ENCODE measurements around the gene PDCD1LG2.

PDCD1LG2 gene

GRCh38 chr9:5610491-5610890 lies 100.2 kb downstream of the PDCD1LG2 start:
- ChIA-PET CTCF (interaction anchor here (0.9 to 5.5 kb wide), 5 partner anchors 9 to 21 kb away, joined by 3 to 43 read pairs (median 4); no protein-coding TSS in a partner anchor), POLR2A (no interaction called here)
- no peak for TF ChIP-seq CTCF (IDR thresholded peaks at IDR 0.05; ENCODE audit: insufficient read depth, low read length, missing control alignments)
- no peak for DNase-seq (ENCODE audit: low read depth, low spot score)
- no peak overlapping the region for H3K4me3 ChIP-seq (ENCODE audit: low read depth, low read length)

- POLR2A ChIA-PET: no interaction called here
- H3K4me3 ChIP-seq (ENCODE audit: low read depth, low read length): no peak overlapping the region
- no peak for DNase-seq (ENCODE audit: low read depth, low spot score)
- TF ChIP-seq CTCF (IDR thresholded peaks at IDR 0.05; ENCODE audit: insufficient read depth, low read length, missing control alignments): no peak
- CTCF ChIA-PET: interaction anchor here (0.8 to 5.5 kb wide), 6 partner anchors 8 to 22 kb away, joined by 3 to 43 read pairs (median 6); no protein-coding TSS in a partner anchor
These were observed 101.2 kb downstream of the PDCD1LG2 start for GRCh38 chr9:5611321-5612184.

- TF ChIP-seq CTCF (IDR thresholded peaks at IDR 0.05; ENCODE audit: insufficient read depth, low read length, missing control alignments): no peak
- ChIA-PET POLR2A (no interaction called here), CTCF (interaction anchor here (0.8 to 5.5 kb wide), 5 partner anchors 9 to 22 kb away, joined by 4 to 43 read pairs (median 6); no protein-coding TSS in a partner anchor)
- H3K4me3 ChIP-seq (ENCODE audit: low read depth, low read length): no peak overlapping the region
- DNase-seq (ENCODE audit: low read depth, low spot score): no peak
These were observed 101.8 kb downstream of the PDCD1LG2 start for GRCh38 chr9:5612185-5612530.

- DNase-seq (ENCODE audit: low read depth, low spot score): no peak
- ChIA-PET POLR2A (no interaction called here), CTCF (interaction anchor here (1.2 to 1.9 kb wide), 3 partner anchors 13 to 219 kb away, joined by 3 to 9 read pairs (median 4); partner anchors contain the start of gene ERMP1)
- no peak overlapping the region for H3K4me3 ChIP-seq (ENCODE audit: low read depth, low read length)
- TF ChIP-seq CTCF (IDR thresholded peaks at IDR 0.05; ENCODE audit: insufficient read depth, low read length, missing control alignments): no peak
These were observed 103.9 kb downstream of the PDCD1LG2 start for GRCh38 chr9:5614192-5614591.

- CTCF ChIA-PET: interaction anchor here (1.9 kb wide), 1 partner anchor 25 kb away, joined by 4 read pairs; no protein-coding TSS in a partner anchor
- TF ChIP-seq CTCF (IDR thresholded peaks at IDR 0.05; ENCODE audit: insufficient read depth, low read length, missing control alignments): no peak
- H3K4me3 ChIP-seq (ENCODE audit: low read depth, low read length): no peak overlapping the region
- no peak for DNase-seq (ENCODE audit: low read depth, low spot score)
- POLR2A ChIA-PET: no interaction called here
These were observed 104.7 kb downstream of the PDCD1LG2 start for GRCh38 chr9:5614985-5615384.

GRCh38 chr9:5617749-5618148 lies 107.4 kb downstream of the PDCD1LG2 start:
- DNase-seq (ENCODE audit: low read depth, low spot score): no peak
- H3K4me3 ChIP-seq (ENCODE audit: low read depth, low read length): no peak overlapping the region
- TF ChIP-seq CTCF (IDR thresholded peaks at IDR 0.05; ENCODE audit: insufficient read depth, low read length, missing control alignments): no peak
- CTCF ChIA-PET: no interaction called here
- POLR2A ChIA-PET: no interaction called here

All from AG04449 (cell line).